Cerebellar cortex (tissue), 1 donor: ENCODE measurements around the gene NET1.

Experiments
- DNase-seq: peaks from one replicate; pipeline ENCODE4 v3.0.0-alpha.2; 2015; ENCODE audit warnings: low spot score

The NET1 gene

DNA sequence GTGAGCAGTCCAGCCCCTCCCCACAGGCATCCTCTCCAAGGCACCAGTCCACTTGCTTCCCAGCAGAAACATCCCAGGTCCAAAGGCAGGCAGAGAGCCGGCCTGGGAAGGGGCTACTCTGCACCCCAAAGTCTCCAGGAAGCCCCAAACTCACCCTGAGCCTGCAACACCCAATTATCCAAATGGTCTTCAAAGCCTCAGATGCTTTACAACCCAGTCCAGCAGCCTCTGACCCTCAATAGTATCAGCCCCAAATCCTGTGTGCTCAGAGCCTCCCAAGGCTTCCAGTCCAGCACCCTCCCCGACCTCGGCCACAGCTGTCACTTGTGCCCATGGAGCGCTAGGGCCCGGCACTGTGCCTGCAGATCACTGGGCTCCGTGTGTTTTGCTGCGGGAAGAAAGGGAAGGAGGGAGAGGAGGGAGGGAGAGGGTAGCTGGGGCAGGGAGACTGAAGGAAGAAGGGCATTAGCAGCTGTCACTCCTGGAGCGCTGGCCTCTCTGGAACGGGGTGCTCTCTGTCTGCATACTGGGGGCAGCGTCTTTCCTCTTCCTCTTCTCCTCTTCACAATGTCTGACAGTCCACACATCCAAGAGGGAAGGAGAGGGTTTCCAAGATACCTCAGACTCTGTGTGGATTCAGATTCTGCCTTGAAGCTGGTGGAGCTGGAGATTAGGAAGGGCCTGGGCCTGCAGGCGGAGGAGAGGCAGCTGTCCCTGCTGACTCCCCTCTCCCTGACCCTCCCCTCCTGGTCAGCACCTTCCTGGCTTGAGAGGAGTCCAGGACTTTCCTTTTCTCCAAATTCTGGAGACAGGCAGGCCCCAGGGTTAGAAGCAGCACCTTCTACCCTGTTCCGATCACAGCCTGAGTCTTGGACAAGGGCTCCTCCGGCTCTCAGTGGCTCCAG is 73.8 kb downstream of the NET1 start:
- DNase-seq: no peak

DNA sequence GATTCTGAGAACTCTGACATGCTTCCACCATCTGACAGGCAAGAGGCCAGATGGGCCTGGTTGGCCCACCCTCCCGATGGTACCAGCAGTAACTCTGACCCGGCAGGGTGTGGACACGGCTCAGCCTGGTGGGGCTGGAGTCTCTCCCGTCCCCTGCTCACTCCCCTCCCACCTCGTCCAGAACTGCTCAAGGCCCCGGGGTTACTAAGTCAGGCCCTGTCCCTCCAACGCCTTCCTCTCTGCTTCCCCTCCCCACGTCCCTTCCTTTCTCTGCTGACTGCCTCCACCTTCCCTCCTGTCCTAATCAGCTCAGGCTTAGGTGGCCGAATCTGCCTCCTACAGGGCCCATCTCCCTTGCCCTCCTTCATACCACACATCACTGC is 74.5 kb downstream of the NET1 start:
- DNase-seq: no peak

GRCh38 chr10:5488272-5489161 is 76.2 kb downstream of the NET1 start:
- DNase-seq: no peak

DNA sequence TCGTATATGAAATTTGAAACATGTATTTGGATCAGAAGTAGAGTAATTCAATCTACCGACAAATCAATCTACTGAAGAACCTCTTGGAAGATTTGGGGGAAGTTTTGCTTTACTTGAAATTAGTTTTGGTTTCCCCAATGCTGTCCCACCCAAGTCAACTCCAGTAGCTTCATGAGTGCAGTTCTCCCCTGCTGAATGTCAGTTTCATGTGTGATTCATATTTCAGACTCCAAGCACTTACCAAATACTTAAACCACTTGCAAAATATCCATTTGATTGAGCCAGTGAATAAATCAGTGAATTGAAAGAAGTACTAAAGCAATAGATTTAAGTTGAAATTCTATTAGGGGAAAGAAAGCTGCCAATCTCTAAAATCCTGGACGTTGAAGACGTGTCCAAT is 77.7 kb downstream of the NET1 start:
- no peak for DNase-seq

GRCh38 chr10:5490698-5491464 is 78.5 kb downstream of the NET1 start:
- DNase-seq: no peak

DNA sequence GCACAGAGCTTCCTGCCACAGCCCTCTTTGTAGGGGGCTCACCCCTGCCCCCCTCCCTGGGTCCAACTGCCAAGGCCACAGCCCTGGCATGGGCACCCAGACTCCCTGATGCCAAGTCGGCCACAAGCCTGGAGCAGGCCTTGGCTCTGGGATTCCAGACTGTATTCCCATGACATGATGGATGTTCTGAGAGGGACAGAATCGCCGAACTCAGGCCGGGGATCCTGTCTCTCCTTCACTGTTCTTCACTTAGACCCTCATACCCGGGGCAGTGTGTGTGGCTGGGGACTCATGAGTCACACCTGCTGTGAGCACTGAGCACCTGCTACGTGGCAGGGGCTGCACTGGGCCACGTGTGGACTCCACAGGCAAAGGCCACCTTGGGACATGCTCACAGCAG is 79.1 kb downstream of the NET1 start:
- DNase-seq: no peak

DNA sequence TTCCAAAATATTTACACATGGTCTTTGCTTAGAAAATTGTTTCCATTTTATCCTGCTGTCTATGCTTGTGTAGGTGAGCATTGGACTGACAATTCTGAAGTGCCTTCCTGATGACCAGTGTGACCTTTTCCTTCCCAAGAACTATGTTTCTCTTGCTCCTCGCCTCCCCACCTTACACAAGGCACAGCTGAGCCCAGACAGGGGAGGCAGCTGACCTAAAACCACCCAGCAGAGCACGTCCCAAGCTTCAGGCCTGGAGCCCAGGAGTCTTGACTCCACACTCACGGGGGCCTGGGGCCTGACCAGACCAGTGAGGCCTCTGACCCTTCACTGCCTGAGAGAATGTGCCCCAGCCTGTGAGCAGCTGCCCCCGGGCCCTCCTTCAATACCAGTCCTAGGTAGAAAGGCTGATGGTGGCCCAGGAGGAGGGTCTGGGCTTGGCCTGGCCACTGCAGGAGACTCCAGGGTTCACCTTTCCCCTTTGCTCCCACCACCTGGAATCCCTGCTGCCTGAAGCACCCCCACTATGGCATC is 80.0 kb downstream of the NET1 start:
- DNase-seq: no peak

DNA sequence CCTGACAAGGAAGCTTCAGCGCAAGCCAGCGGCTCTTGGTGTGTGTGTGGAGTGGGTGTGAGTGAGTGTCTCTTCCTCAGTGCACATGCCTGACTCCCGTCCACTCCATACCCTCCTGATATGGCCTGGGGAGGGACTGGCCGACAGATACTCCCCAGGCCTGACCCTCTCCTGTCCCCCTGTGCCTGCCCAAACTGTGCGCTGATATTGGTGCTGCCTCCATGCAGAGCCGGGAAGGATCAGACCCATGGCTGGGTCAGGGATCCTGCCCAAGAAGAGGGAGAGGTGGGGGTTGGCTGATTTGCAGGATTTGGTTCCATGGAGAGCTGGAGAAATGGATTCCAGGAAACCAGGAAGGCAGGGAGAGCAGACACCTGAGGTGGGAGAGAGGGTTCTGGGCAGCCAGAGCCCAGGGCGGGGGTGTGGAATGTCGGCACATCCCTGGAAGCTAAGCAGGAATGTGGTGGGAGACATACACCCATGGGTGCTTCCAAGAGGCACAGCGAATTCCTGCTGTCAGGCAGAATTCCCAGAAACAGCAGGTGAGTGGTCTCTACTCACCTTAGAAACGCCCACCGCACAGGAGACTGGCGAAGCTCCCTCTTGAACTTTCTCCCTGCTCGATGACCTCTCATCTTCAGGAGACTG is 80.7 kb downstream of the NET1 start:
- DNase-seq: no peak

- DNase-seq: no peak
These were observed 81.3 kb downstream of the NET1 start for GRCh38 chr10:5493691-5494090.

DNA sequence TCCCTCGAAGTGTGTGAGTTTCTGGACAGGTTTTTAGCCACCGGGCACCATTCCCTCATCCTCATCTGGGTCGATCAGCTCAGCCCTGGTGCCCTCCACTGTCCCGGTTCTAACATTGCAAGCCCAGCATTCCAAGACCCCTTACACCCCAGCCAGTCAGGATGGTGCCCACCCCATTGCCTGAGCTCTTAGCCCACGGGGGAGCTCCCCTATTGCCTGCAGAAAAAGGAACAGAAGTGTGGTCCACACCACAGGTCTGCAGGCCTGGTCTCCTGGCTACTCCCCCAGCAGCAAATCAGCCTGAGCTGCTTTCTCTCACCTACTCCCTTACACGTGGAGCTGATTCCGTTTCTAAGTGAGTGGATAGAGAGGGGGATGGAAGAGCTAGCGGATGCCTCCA is 82.3 kb downstream of the NET1 start:
- DNase-seq: no peak

DNA sequence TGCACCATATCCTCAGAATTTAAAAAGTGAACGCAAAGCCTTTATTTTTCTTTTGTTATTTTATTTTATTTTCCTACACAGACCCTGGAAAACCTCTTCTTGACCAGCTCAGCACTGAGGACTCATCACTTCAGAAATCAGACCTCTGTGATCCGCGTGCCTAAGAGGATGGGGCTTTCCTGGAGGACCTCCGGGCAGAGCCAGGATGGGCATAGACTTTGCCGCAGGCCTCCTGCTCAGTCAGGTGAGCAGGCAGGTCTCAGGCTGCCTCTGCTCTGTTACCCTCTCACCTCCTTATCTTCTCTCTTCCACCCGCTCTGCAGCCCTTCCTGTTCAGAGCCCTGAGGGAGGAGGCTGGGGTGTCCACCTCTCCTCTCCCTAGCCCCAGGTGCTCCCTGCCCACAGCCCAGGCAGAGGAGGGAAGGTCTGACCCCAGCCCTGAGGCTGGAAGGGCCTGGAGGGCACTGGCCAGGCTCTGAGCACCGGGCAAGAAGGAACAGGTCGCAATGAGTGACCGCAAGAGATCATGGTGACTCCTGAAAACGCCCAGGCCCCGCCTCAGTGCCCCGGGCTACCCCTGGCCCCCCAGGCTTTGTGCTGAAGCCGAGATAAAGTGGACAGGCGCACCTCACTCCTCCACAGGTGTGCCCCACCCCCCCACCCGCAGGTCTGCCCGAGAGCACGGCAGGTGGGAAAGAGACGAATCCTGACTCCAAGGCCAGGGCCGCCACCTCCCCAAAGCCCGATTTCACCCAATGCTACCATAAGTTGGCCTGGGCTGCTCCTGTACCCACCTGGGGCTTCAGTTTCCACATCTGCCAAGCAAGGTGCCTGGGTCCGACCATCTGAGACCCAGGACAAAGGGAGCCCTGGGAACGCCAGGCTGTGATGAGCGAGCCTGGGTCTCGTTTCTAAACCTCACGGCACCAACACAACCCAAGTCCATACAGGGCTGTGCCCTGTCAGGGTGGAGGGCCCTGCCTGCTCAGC is 84.2 kb downstream of the NET1 start:
- DNase-seq: no peak

GRCh38 chr10:5497289-5497688 is 84.9 kb downstream of the NET1 start:
- DNase-seq: no peak

DNA sequence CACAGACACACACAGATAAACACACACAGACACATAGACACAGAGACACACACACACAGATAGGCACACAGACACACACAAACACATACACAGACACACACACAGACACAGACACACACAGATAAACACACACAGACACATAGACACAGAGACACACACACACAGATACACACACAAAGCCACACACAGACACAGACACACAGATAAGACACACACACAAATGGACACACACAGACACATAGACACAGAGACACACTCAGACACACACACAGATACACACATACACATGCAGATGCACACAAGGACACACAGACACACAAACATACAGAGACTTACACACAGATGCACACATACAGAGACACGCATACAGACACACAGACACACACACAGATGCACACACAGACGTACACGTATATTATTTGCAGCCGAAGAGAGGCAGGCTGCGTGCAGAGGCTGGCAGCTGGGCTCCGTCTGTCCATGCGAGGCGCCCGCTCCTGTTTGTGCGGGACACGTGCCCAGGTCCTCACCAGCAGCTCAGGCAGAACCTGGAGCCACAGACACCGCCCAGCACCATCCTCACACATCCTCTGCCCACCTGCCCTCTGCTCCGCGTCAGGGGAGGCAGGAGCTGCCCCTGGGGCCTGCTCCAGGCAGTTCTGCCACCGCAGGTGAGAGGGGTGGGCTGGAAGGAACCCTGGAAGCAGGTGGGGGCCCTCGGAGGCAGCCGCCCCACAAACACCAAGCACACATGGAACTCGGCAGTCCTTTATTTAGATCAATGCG is 85.8 kb downstream of the NET1 start:
- DNase-seq: no peak

- no peak for DNase-seq
These were observed 86.6 kb downstream of the NET1 start for GRCh38 chr10:5498791-5499492.

GRCh38 chr10:5499493-5500140 is 87.3 kb downstream of the NET1 start, which contains the start of gene CALML5:
Gene CALML5, minus strand, starts transcription at chr10:5499570. Its CDS starts 132 bp downstream, at chr10:5499438.
- no peak for DNase-seq

DNA sequence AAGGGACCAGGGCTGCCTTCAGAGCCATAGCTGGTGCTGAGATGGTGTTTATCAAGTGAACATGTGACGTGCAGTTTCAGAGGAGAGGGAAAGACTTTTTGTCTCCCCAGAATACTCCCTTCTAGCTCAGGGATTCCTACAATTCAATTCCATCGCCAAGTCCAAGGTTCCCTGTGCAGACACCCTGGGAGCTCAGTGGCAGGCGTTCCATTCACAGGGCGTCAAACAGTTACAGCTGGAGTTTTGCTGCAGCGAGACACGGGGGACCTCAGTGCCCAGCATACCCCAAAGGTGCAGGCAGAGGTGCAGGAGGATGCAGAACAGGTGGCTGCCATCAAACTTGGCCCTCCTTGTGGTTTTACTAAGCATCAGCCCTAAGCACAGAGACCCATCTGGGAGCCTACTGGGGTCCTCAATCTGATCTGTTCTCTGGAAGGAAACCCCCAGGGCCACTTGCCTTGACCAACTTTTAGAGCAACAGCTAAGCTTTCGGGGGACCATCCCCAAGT is 87.9 kb downstream of the NET1 start:
- DNase-seq: no peak

GRCh38 chr10:5500910-5501309 is 88.6 kb downstream of the NET1 start:
- DNase-seq: no peak

DNA sequence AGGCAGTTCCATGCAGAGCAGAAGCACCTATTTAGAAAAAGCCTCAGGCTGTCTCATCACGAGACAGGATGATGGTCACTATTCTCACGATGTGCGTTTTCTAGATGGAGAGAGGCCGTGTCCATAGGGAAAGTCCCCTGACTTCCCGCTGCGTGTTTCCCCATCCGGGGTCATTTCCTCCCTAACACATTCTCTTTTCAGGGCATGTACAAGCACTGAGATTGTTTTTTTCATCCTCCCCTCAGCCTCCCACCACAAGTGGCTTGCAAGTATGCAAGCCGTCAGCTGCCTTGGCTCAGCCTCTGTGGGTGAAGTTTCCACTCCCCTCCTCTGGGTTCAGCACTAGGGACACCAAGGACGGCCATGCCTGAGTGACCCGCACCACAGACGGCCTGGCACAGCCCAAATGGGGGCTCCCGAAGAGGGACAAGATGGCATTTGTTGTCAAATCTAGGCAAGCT is 89.7 kb downstream of the NET1 start:
- no peak for DNase-seq
